Measurements from ENCODE around the gene CHN2.

GRCh38 chr7:29394321-29394720 lies 199.7 kb downstream of the CHN2 start:
- TF ChIP-seq POLR2AphosphoS5 (IDR thresholded peaks at IDR 0.05) = no peak
- no peak for TF ChIP-seq CTCF (IDR thresholded peaks at IDR 0.05)
- no peak for TF ChIP-seq EP300 (IDR thresholded peaks at IDR 0.05; ENCODE audit: low read depth)
- no peak for TF ChIP-seq POLR2A (IDR thresholded peaks at IDR 0.05)

Measured in transverse colon (tissue), 4 donors.